ENCODE data around the gene CAMTA1.

CAMTA1 gene

GRCh38 chr1:6822530-6823359, 37.5 kb downstream of the CAMTA1 start:
- H3K4me3 ChIP-seq (ENCODE audit: low read length), result no peak overlapping the region
- DNase-seq (ENCODE audit: low read depth), result no peak
- TF ChIP-seq, protein P1, sequence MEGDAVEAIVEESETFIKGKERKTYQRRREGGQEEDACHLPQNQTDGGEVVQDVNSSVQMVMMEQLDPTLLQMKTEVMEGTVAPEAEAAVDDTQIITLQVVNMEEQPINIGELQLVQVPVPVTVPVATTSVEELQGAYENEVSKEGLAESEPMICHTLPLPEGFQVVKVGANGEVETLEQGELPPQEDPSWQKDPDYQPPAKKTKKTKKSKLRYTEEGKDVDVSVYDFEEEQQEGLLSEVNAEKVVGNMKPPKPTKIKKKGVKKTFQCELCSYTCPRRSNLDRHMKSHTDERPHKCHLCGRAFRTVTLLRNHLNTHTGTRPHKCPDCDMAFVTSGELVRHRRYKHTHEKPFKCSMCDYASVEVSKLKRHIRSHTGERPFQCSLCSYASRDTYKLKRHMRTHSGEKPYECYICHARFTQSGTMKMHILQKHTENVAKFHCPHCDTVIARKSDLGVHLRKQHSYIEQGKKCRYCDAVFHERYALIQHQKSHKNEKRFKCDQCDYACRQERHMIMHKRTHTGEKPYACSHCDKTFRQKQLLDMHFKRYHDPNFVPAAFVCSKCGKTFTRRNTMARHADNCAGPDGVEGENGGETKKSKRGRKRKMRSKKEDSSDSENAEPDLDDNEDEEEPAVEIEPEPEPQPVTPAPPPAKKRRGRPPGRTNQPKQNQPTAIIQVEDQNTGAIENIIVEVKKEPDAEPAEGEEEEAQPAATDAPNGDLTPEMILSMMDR (conservative IDR thresholded peaks at IDR 0.05; ENCODE audit: low read length), result no peak

- DNase-seq (ENCODE audit: low read depth), result no peak
- TF ChIP-seq, protein P1 (conservative IDR thresholded peaks at IDR 0.05; ENCODE audit: low read length), result no peak
- no peak overlapping the region for H3K4me3 ChIP-seq (ENCODE audit: low read length)
Measured at GRCh38 chr1:6823793-6824192, 38.5 kb downstream of the CAMTA1 start.

GRCh38 chr1:6824665-6825368, 39.6 kb downstream of the CAMTA1 start:
- DNase-seq (ENCODE audit: low read depth), result no peak
- TF ChIP-seq, protein P1 (conservative IDR thresholded peaks at IDR 0.05; ENCODE audit: low read length), result no peak
- no peak overlapping the region for H3K4me3 ChIP-seq (ENCODE audit: low read length)

GRCh38 chr1:6825828-6826227, 40.6 kb downstream of the CAMTA1 start:
- H3K4me3 ChIP-seq (ENCODE audit: low read length), result no peak overlapping the region
- TF ChIP-seq, protein P1 (conservative IDR thresholded peaks at IDR 0.05; ENCODE audit: low read length), result no peak
- DNase-seq (ENCODE audit: low read depth), result no peak

- TF ChIP-seq, protein P1 (conservative IDR thresholded peaks at IDR 0.05; ENCODE audit: low read length), result no peak
- DNase-seq (ENCODE audit: low read depth), result no peak
- H3K4me3 ChIP-seq (ENCODE audit: low read length), result no peak overlapping the region
Measured at GRCh38 chr1:6827079-6827478, 41.8 kb downstream of the CAMTA1 start.

DNA sequence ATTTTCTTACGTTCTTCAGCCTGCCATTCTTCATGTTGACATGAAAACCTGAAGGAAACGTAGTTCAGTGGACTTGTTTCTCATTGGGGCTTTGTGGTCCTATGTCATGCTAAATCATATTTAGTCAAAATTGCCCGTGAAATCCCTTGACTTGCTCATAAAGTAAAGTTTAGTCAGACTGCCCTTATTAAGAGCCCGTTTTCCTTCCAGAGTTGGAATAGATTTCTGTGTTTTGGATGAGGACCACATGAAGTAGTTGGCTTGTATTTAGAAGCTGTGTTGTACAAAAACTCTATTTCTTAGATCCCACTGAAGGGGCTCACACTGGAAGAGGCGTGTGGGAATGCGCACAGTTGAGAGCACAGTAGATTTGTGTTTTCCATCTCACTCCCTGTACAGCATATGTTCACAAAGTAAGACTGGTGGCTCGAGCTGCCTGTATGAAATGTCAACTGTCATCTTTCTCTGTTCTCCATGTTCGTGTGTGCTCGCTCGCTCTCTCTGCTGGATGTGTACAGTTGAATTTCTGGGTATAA, 42.4 kb downstream of the CAMTA1 start:
- no peak overlapping the region for H3K4me3 ChIP-seq (ENCODE audit: low read length)
- TF ChIP-seq, protein P1 (conservative IDR thresholded peaks at IDR 0.05; ENCODE audit: low read length), result no peak
- DNase-seq (ENCODE audit: low read depth), result no peak
